H9 (cell line): ENCODE data around the gene DOCK1. TPM values are rescaled to one million over a fixed set of nuclear protein-coding genes. Genes with fewer than 3 reads are reported as not detected.
A peak's percentile ranks its signal among the peaks of the same experiment; 100 is the strongest.

Experiments
- DNase-seq: peaks from one replicate; pipeline ENCODE4 v3.0.0-alpha.2; 2017
- H2AFZ ChIP-seq: one replicate; pipeline ENCODE4 v1.6.1; 2013; ENCODE audit warnings: mild to moderate bottlenecking, low read length, control low read depth, moderate library complexity
- H2AK5ac ChIP-seq: 2 replicates; pipeline ENCODE4 v1.6.1; 2013; ENCODE audit warnings: low read length, control low read depth, mixed read lengths; ENCODE audit not compliant: insufficient read length
- H2BK120ac ChIP-seq: one replicate; pipeline ENCODE4 v1.6.1; 2013; ENCODE audit warnings: low read depth, mild to moderate bottlenecking, low read length, control low read depth, inconsistent platforms; ENCODE audit not compliant: poor library complexity, severe bottlenecking
- H2BK12ac ChIP-seq: 2 replicates; pipeline ENCODE4 v1.6.1; 2013; ENCODE audit warnings: low read length, control low read depth, mixed read lengths, low read depth; ENCODE audit not compliant: insufficient read length
- H2BK15ac ChIP-seq: 2 replicates; pipeline ENCODE4 v1.6.1; 2013; ENCODE audit warnings: low read depth, low read length, control low read depth
- H2BK20ac ChIP-seq: one replicate; pipeline ENCODE4 v1.6.1; 2013; ENCODE audit warnings: low read depth, mild to moderate bottlenecking, low read length, control low read depth, inconsistent platforms; ENCODE audit not compliant: poor library complexity, severe bottlenecking
- H2BK5ac ChIP-seq: 2 replicates; pipeline ENCODE4 v1.6.1; 2013; ENCODE audit warnings: low read length, control low read depth, mixed read lengths; ENCODE audit not compliant: insufficient read length
- H3K14ac ChIP-seq: 2 replicates; pipeline ENCODE4 v1.6.1; 2013; ENCODE audit warnings: low read length, control low read depth; ENCODE audit not compliant: insufficient read depth
- H3K18ac ChIP-seq: 2 replicates; pipeline ENCODE4 v1.6.1; 2013; ENCODE audit warnings: low read depth, mild to moderate bottlenecking, mixed read lengths, low read length, control low read depth; ENCODE audit not compliant: insufficient read length
- H3K23ac ChIP-seq: 2 replicates; pipeline ENCODE4 v1.6.1; 2013; ENCODE audit warnings: low read length, control low read depth, mixed read lengths, low read depth; ENCODE audit not compliant: insufficient read length
- H3K23me2 ChIP-seq: 2 replicates; pipeline ENCODE4 v1.6.1; 2013; ENCODE audit warnings: low read depth, mild to moderate bottlenecking, mixed read lengths, low read length, control low read depth; ENCODE audit not compliant: insufficient read length, poor library complexity, severe bottlenecking
- H3K27ac ChIP-seq: 2 replicates; pipeline ENCODE4 v1.5.1; 2013; ENCODE audit warnings: low read length, control low read depth, mixed read lengths, low read depth; ENCODE audit not compliant: insufficient read length
- H3K27me3 ChIP-seq: 2 replicates; pipeline ENCODE4 v1.6.1; 2013; ENCODE audit warnings: low read length, control low read depth, inconsistent platforms; ENCODE audit not compliant: insufficient read depth
- H3K4ac ChIP-seq: 2 replicates; pipeline ENCODE4 v1.6.1; 2013; ENCODE audit warnings: low read depth, mild to moderate bottlenecking, control low read depth, inconsistent platforms, low read length, moderate library complexity
- H3K4me1 ChIP-seq: 2 replicates; pipeline ENCODE4 v1.6.1; 2013; ENCODE audit warnings: low read length, control low read depth, inconsistent platforms; ENCODE audit not compliant: insufficient read depth
- H3K4me2 ChIP-seq: 2 replicates; pipeline ENCODE4 v1.6.1; 2013; ENCODE audit warnings: low read length, control low read depth, mixed read lengths; ENCODE audit not compliant: insufficient read length, insufficient read depth
- H3K56ac ChIP-seq: 2 replicates; pipeline ENCODE4 v1.6.1; 2013; ENCODE audit warnings: low read depth, mild to moderate bottlenecking, mixed read lengths, low read length, control low read depth; ENCODE audit not compliant: insufficient read length
- H3K79me1 ChIP-seq: 2 replicates; pipeline ENCODE4 v1.6.1; 2013; ENCODE audit warnings: low read depth, mild to moderate bottlenecking, moderate library complexity, low read length, control low read depth, inconsistent platforms; ENCODE audit not compliant: insufficient read depth, poor library complexity, severe bottlenecking
- H3K79me2 ChIP-seq: 2 replicates; pipeline ENCODE4 v1.6.1; 2013; ENCODE audit warnings: low read length, control low read depth, inconsistent platforms; ENCODE audit not compliant: insufficient read depth
- H3K9ac ChIP-seq: 2 replicates; pipeline ENCODE4 v1.6.1; 2013; ENCODE audit warnings: low read length, control low read depth, mixed read lengths; ENCODE audit not compliant: insufficient read length; ENCODE audit errors: extremely low read depth
- H3K9me3 ChIP-seq: one replicate; pipeline ENCODE4 v1.6.1; 2013; ENCODE audit warnings: low read depth, low read length, inconsistent platforms; ENCODE audit not compliant: control insufficient read depth
- H3T11ph ChIP-seq: one replicate; pipeline ENCODE4 v1.6.1; 2013; ENCODE audit warnings: mild to moderate bottlenecking, low read length, control low read depth, inconsistent platforms
- H4K20me1 ChIP-seq: one replicate; pipeline ENCODE4 v1.6.1; 2013; ENCODE audit not compliant: control insufficient read depth, insufficient read length, insufficient read depth
- H4K5ac ChIP-seq: 2 replicates; pipeline ENCODE4 v1.6.1; 2013; ENCODE audit warnings: low read depth, mild to moderate bottlenecking, mixed read lengths, low read length, control low read depth; ENCODE audit not compliant: insufficient read length
- H4K8ac ChIP-seq: replicated peaks from 2 replicates; pipeline ENCODE4 v1.6.1; 2013; ENCODE audit warnings: low read length, control low read depth, mixed read lengths, low read depth; ENCODE audit not compliant: insufficient read length
- H4K91ac ChIP-seq: 2 replicates; pipeline ENCODE4 v1.6.1; 2013; ENCODE audit warnings: low read depth, mild to moderate bottlenecking, moderate library complexity, mixed read lengths, low read length, control low read depth; ENCODE audit not compliant: insufficient read length
- H3K27ac Mint-ChIP-seq, 3 experiments: 2 replicates in 2 of 3; 3 replicates in 1 of 3; pipeline ENCODE4 v1.8.0; 2020 to 2021; ENCODE audit warnings: mixed read lengths in 3 of 3, mild to moderate bottlenecking in 1 of 3, moderate library complexity in 1 of 3
- H3K27me3 Mint-ChIP-seq: 2 replicates; pipeline ENCODE4 v1.8.0; 2021; ENCODE audit warnings: low read depth, mild to moderate bottlenecking, moderate library complexity, mixed read lengths
- H3K36me3 Mint-ChIP-seq, 3 experiments: 2 replicates in 2 of 3; 3 replicates in 1 of 3; pipeline ENCODE4 v1.8.0; 2020 to 2021; ENCODE audit warnings: low read depth in 3 of 3, mixed read lengths in 3 of 3; ENCODE audit not compliant: insufficient read depth in 1 of 3
- H3K4me1 Mint-ChIP-seq, 2 experiments: 2 replicates each; pipeline ENCODE4 v1.8.0; 2020; ENCODE audit warnings: mixed read lengths in 2 of 2
- H3K4me3 Mint-ChIP-seq, 2 experiments: 2 replicates in 1 of 2; 3 replicates in 1 of 2; pipeline ENCODE4 v1.8.0; 2020 to 2021; ENCODE audit warnings: mild to moderate bottlenecking in 2 of 2, mixed read lengths in 2 of 2, moderate library complexity in 1 of 2
- H3K9me3 Mint-ChIP-seq, 2 experiments: 2 replicates in 1 of 2; 3 replicates in 1 of 2; pipeline ENCODE4 v1.8.0; 2020; ENCODE audit warnings: mild to moderate bottlenecking in 2 of 2, mixed read lengths in 2 of 2, moderate library complexity in 1 of 2
- CTCF ChIP-seq: fragments of 200-600 bp; sonication (generic); conservative IDR thresholded peaks from 3 replicates; pipeline ENCODE4 v1.8.0; 2021; ENCODE audit warnings: antibody characterized with exemption, mild to moderate bottlenecking
- WGBS: extraction: QIAGEN DNeasy Blood & Tissue Kit; methylation state at CpG from one replicate; pipeline ENCODE4 v1.1.7; 2013; ENCODE audit warnings: missing lambda C conversion rate, low lambda C conversion rate, mixed read lengths; ENCODE audit not compliant: insufficient read length; ENCODE audit errors: extremely low coverage; 5-methylcytosine and 5-hydroxymethylcytosine counted together
- total RNA-seq: library from RNA; stranded (reverse); gene quantifications from 2 replicates; pipeline ENCODE4 v1.2.1, GENCODE V29; 2021

DOCK1 gene
- total RNA-seq, 1 experiment from 2014 or later: 57.0 TPM

- no peak overlapping the region for H2BK15ac ChIP-seq
- no peak overlapping the region for H3K4ac ChIP-seq
- no peak overlapping the region for H3K18ac ChIP-seq
- no peak overlapping the region for H2AK5ac ChIP-seq
- no peaks in the 10 kb centered on the region for H3K4me1 ChIP-seq
- Mint-ChIP-seq H3K9me3 (no peaks in the 10 kb centered on the region; a peak in 1 of 5 replicates), H3K4me3 (no peak overlapping the region), H3K27ac (peak overlapping the region in 1 of 3 experiments; percentile 6; a peak in 1 of 7 replicates), H3K36me3 (peaks cover 0 to 16% (median 5%) of the 10 kb centered on the region in 3 experiments; a peak in 5 of 7 replicates), H3K4me1 (no peaks in the 10 kb centered on the region), H3K27me3 (no peaks in the 10 kb centered on the region)
- no peak overlapping the region for H2BK120ac ChIP-seq
- no peaks in the 10 kb centered on the region for H3K79me2 ChIP-seq
- no peak overlapping the region for H4K8ac ChIP-seq
- no peak overlapping the region for H3K9ac ChIP-seq
- no peak overlapping the region for H3K56ac ChIP-seq
- no peak overlapping the region for H3T11ph ChIP-seq
- no peak overlapping the region for H2BK20ac ChIP-seq
- H3K23ac ChIP-seq: no peak overlapping the region
- no peak overlapping the region for H4K5ac ChIP-seq
- H3K79me1 ChIP-seq: no peaks in the 10 kb centered on the region
- no peak overlapping the region for H3K27ac ChIP-seq
- no peak overlapping the region for H3K4me2 ChIP-seq
- H2BK12ac ChIP-seq: no peak overlapping the region
- no peaks in the 10 kb centered on the region for H4K20me1 ChIP-seq
- no peaks in the 10 kb centered on the region for H3K27me3 ChIP-seq
- H2AFZ ChIP-seq: no peak overlapping the region
- TF ChIP-seq CTCF: no peak
- H4K91ac ChIP-seq: no peak overlapping the region
- no peak for DNase-seq
- H3K14ac ChIP-seq: no peak overlapping the region
- no peak overlapping the region for H2BK5ac ChIP-seq
- WGBS: no CpG with 5 or more reads among the region's 3 CpGs
- H3K9me3 ChIP-seq: no peaks in the 10 kb centered on the region
- no peaks in the 10 kb centered on the region for H3K23me2 ChIP-seq
Measured at GRCh38 chr10:127372361-127372760, 467.1 kb downstream of the DOCK1 start.
